GM19035 (cell line): ENCODE data around the gene ABCA12.

Source experiments
- ATAC-seq: cut with Tn5 transposase; IDR thresholded peaks from one replicate; pipeline ENCODE4 v1.9.1; 2021; ENCODE audit not compliant: unreplicated experiment

Gene ABCA12

GRCh38 chr2:214966420-214966819, 172.0 kb downstream of the ABCA12 start:
- no peak for ATAC-seq

DNA sequence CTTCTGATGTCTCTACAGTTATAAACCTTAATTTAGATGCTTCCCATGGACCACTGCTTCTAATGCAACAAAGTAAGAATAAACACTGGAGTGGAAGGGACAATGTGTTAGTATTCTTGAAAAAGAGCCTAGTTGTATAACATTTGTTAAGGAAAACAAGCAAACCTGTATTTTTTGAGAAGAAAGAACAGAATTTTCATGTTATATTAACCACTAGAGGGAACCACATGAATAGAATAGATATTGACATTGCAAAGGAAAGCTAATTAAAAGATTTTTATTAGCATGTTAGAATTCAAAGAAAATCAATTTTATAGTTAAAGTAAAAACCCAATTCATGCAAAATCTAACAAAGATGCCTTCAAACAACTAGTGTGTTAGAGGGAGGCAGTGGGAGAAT, 177.7 kb downstream of the ABCA12 start:
- ATAC-seq, result no peak

DNA sequence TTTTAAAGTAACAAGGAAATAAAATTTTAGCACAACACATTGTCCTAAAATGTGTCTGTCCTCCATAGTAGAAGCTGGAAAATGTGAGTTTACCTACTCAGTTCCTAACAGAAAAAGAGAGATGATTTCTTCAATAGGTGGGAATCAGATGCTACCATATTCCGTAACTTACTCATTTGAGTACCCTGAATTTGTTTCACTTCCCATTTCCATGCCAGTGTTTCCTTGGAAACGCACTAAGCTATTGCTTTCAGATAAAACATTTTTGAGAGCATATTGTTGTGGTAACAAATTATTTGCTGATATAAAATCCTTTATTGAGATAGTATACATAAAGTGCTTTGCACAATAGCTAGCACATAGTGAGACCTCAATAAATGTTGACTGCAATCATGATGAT, 191.5 kb downstream of the ABCA12 start:
- ATAC-seq, result no peak

DNA sequence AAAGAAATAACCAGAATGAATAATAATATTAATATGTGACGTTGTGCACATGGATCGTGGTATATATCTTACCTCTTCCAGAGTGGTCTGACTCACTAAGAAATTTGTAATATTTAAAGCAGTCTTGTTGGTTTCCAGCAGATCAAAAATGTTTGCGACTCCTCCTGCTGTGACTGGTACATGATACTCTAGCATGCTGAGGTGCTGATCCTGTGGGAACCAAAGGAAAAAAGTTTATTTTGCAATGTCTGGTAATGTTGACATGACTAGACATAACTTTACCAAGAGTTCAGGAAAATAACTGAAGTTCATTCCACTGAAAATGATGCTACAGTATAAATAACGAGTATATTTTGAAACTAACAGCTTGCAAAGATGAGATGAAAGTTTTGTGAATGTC, 204.4 kb downstream of the ABCA12 start:
- ATAC-seq, result no peak

- no peak for ATAC-seq
Observed at GRCh38 chr2:214904634-214905033, 233.8 kb downstream of the ABCA12 start.

DNA sequence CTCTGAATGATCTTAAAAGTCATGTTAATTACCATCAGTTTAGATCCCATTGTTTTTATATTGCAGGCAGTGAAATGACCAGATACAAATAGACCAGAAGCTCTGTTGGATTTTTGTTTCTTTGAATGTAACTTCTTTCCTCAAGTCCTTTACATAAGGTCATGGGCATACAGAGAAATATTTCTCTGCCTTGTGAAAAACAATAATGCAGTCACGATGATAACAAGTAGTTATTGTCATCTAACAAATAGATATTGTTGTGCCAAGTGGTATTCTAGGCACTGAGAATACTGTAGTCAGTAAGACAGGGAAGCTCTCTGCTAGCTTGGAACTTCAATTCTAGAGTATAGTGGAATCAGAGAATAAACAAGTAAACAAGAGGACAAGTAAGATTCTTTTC, 234.2 kb downstream of the ABCA12 start:
- no peak for ATAC-seq

DNA sequence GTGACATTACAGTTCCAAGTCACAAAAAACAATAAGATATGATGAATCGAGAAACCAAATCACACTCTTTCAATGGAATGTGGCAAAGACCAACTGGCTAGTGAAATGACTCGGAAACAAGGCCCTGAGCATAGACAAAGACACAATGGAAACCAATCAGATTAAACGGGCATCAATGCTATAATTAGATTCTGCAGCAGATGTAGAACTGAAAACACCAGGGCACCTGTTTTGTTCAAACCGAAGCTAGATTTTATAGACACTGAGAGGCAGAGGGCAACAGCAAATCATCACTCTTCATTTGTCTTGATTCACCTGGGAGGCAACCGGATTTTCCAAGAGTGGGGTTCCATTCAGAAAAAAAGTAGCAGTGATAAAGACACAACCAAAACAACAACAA, 236.1 kb downstream of the ABCA12 start:
- no peak for ATAC-seq

- ATAC-seq, result no peak
Observed at GRCh38 chr2:214899751-214900150, 238.7 kb downstream of the ABCA12 start.

DNA sequence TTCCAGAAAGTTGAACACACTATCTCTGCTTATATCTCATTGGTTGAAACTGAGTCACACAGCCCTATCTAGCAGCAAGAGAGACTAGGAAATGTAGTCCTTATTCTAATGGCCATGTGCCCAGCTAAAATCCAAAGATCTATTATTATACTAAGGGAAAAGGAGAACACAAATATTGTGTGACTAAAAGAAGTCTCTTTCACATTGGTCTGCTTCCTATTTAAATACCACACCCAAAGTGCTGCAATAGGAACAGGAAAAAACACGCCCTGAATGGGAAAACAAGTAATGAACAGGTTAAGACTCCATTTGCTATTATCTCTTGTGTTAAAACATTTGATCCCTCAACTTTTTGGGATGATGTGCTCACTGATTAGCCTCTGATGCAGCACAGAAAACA, 242.2 kb downstream of the ABCA12 start:
- ATAC-seq, result no peak

DNA sequence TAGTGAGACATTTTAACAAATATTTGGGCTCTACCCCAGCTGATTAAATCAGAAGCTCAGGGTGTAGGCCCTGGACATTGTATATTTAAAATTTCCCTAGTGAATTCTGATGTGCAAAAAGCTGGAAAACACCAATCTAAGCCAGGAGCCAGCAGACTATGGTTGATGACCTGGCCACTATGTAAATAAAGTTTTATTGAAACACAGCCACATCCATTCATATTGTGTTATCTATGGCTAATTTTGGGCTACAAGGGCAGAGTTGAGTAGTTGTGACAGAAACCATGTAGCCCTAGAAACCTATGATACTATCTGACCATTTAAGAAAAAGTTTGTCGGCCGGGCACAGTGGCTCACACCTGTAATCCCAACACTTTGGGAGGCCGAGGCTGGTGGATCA, 243.0 kb downstream of the ABCA12 start:
- no peak for ATAC-seq

- ATAC-seq, result no peak
Observed at GRCh38 chr2:214889301-214889700, 249.1 kb downstream of the ABCA12 start.

- ATAC-seq, result no peak
Observed at GRCh38 chr2:214881647-214882202, 256.7 kb downstream of the ABCA12 start.
